Neuronal stem cell (in vitro differentiated cells): ENCODE measurements around the gene FSCN2.
A peak's percentile ranks its signal among the peaks of the same experiment; 100 is the strongest.

ENCODE experiments used
- DNase-seq: peaks from one replicate; pipeline ENCODE4 v3.0.0-alpha.2; 2013; ENCODE audit warnings: low spot score
- H2AFZ ChIP-seq: one replicate; pipeline ENCODE4 v1.6.1; 2013; ENCODE audit warnings: mild to moderate bottlenecking, low read length, inconsistent platforms
- H2AK5ac ChIP-seq: 2 replicates; pipeline ENCODE4 v1.6.1; 2013; ENCODE audit warnings: low read depth, mild to moderate bottlenecking, inconsistent platforms, low read length, moderate library complexity, mixed read lengths
- H2BK120ac ChIP-seq: 2 replicates; pipeline ENCODE4 v1.6.1; 2013; ENCODE audit warnings: low read depth, mild to moderate bottlenecking, inconsistent platforms, low read length, moderate library complexity, mixed read lengths
- H2BK12ac ChIP-seq: one replicate; pipeline ENCODE4 v1.6.1; 2013; ENCODE audit warnings: low read length, inconsistent platforms
- H2BK15ac ChIP-seq: 2 replicates; pipeline ENCODE4 v1.6.1; 2013; ENCODE audit warnings: mild to moderate bottlenecking, low read length, inconsistent platforms, mixed read lengths
- H2BK5ac ChIP-seq: one replicate; pipeline ENCODE4 v1.6.1; 2013; ENCODE audit warnings: inconsistent platforms, mild to moderate bottlenecking, low read length, moderate library complexity
- H3K14ac ChIP-seq: one replicate; pipeline ENCODE4 v1.6.1; 2013; ENCODE audit warnings: low read length, inconsistent platforms
- H3K18ac ChIP-seq: 2 replicates; pipeline ENCODE4 v1.6.1; 2013; ENCODE audit warnings: low read length, inconsistent platforms
- H3K23ac ChIP-seq: 2 replicates; pipeline ENCODE4 v1.6.1; 2013; ENCODE audit warnings: low read depth, mild to moderate bottlenecking, mixed read lengths, low read length, inconsistent platforms; ENCODE audit not compliant: poor library complexity
- H3K27ac ChIP-seq: replicated peaks from 3 replicates; pipeline ENCODE4 v1.5.1; 2013; ENCODE audit warnings: low read length, inconsistent platforms
- H3K27me3 ChIP-seq, 3 experiments: 2 replicates each; pipeline ENCODE4 v1.6.1; 2013; ENCODE audit warnings: low read length in 3 of 3, mild to moderate bottlenecking in 2 of 3, inconsistent platforms in 1 of 3, low read depth in 1 of 3, mixed read lengths in 1 of 3, moderate library complexity in 1 of 3; ENCODE audit not compliant: control insufficient read depth in 3 of 3, insufficient read depth in 3 of 3
- H3K36me3 ChIP-seq, 2 donors: replicated peaks in 1 of 2; 2 replicates each; pipeline ENCODE4 v1.6.1; 2013; ENCODE audit warnings: low read length in 2 of 2; ENCODE audit not compliant: control insufficient read depth in 2 of 2, insufficient read depth in 2 of 2
- H3K4ac ChIP-seq: 2 replicates; pipeline ENCODE4 v1.6.1; 2013; ENCODE audit warnings: inconsistent platforms, mild to moderate bottlenecking, low read length, moderate library complexity
- H3K4me1 ChIP-seq, 2 donors: 1 replicate in 1 of 2; 2 replicates in 1 of 2; pipeline ENCODE4 v1.6.1; 2013; ENCODE audit warnings: low read length in 2 of 2, low read depth in 1 of 2; ENCODE audit not compliant: control insufficient read depth in 2 of 2, insufficient read depth in 1 of 2
- H3K4me2 ChIP-seq: one replicate; pipeline ENCODE4 v1.6.1; 2013; ENCODE audit warnings: mild to moderate bottlenecking, low read length, inconsistent platforms; ENCODE audit not compliant: insufficient read depth, poor library complexity, severe bottlenecking
- H3K4me3 ChIP-seq, 2 donors: 2 replicates each; pipeline ENCODE4 v1.5.1; 2013; ENCODE audit warnings: low read length in 2 of 2, mild to moderate bottlenecking in 2 of 2, inconsistent platforms in 1 of 2, moderate library complexity in 1 of 2
- H3K79me1 ChIP-seq: one replicate; pipeline ENCODE4 v1.6.1; 2013; ENCODE audit warnings: low read depth, mild to moderate bottlenecking, inconsistent platforms, low read length, moderate library complexity
- H3K9ac ChIP-seq: one replicate; pipeline ENCODE4 v1.6.1; 2013; ENCODE audit warnings: mild to moderate bottlenecking, low read depth, low read length, inconsistent platforms; ENCODE audit not compliant: poor library complexity
- H3K9me3 ChIP-seq, 2 donors: replicated peaks in 1 of 2; 2 replicates each; pipeline versions ENCODE3 to v1.6.1; 2013; ENCODE audit warnings: low read length in 2 of 2, mild to moderate bottlenecking in 2 of 2, inconsistent platforms in 1 of 2, low read depth in 1 of 2, mixed read lengths in 1 of 2, moderate library complexity in 1 of 2; ENCODE audit not compliant: control insufficient read depth in 2 of 2, insufficient read depth in 1 of 2
- H4K8ac ChIP-seq: one replicate; pipeline ENCODE4 v1.6.1; 2013; ENCODE audit warnings: low read depth, mild to moderate bottlenecking, inconsistent platforms, low read length, moderate library complexity
- H4K91ac ChIP-seq: one replicate; pipeline ENCODE4 v1.6.1; 2013; ENCODE audit warnings: low read length, low read depth, mild to moderate bottlenecking, inconsistent platforms; ENCODE audit not compliant: poor library complexity
- whole genome bisulfite sequencing, 2 donors: extraction: QIAGEN DNeasy Blood & Tissue Kit; methylation state at CpG; one replicate each; pipeline ENCODE4 v1.1.7; 2013; ENCODE audit warnings: missing lambda C conversion rate in 2 of 2, mixed read lengths in 1 of 2; ENCODE audit not compliant: insufficient read length in 2 of 2, insufficient replicate concordance in 1 of 2; ENCODE audit errors: extremely low coverage in 2 of 2; 5-methylcytosine and 5-hydroxymethylcytosine counted together

FSCN2 gene

GRCh38 chr17:81580481-81580880 is 52.3 kb downstream of the FSCN2 start:
- peaks cover 17 to 95% of the 10 kb centered on the region in 2 donors for H3K36me3 ChIP-seq
- peak overlapping the region; percentile 25 for H3K23ac ChIP-seq
- no peak overlapping the region for H2BK15ac ChIP-seq
- no peak overlapping the region for H3K18ac ChIP-seq
- DNase-seq: no peak
- H3K27ac ChIP-seq: no peak overlapping the region
- H2AFZ ChIP-seq: no peak overlapping the region
- no peak overlapping the region for H3K14ac ChIP-seq
- peaks cover 3% of the 10 kb centered on the region for H3K79me1 ChIP-seq
- no peak overlapping the region for H3K4me2 ChIP-seq
- no peaks in the 10 kb centered on the region for H3K27me3 ChIP-seq
- H3K4me1 ChIP-seq: no peaks in the 10 kb centered on the region
- no peak overlapping the region for H3K4ac ChIP-seq
- no peak overlapping the region for H2AK5ac ChIP-seq
- H4K91ac ChIP-seq: no peak overlapping the region
- no peaks in the 10 kb centered on the region for H3K9me3 ChIP-seq
- H4K8ac ChIP-seq: no peak overlapping the region
- no peak overlapping the region for H3K9ac ChIP-seq
- no CpG with 5 or more reads among the region's 6 CpGs for WGBS, 2 donors
- H2BK12ac ChIP-seq: no peak overlapping the region
- no peak overlapping the region for H2BK5ac ChIP-seq
- no peak overlapping the region for H2BK120ac ChIP-seq
- no peak overlapping the region for H3K4me3 ChIP-seq

- no peak overlapping the region for H4K8ac ChIP-seq
- H3K23ac ChIP-seq: no peak overlapping the region
- H3K36me3 ChIP-seq: peaks cover 25 to 95% of the 10 kb centered on the region in 2 donors
- peaks cover 3% of the 10 kb centered on the region for H3K79me1 ChIP-seq
- no peaks in the 10 kb centered on the region for H3K9me3 ChIP-seq
- no peak overlapping the region for H3K4ac ChIP-seq
- H4K91ac ChIP-seq: no peak overlapping the region
- no peak overlapping the region for H3K4me2 ChIP-seq
- no peak overlapping the region for H3K27ac ChIP-seq
- no peak overlapping the region for H3K4me3 ChIP-seq
- H2AFZ ChIP-seq: no peak overlapping the region
- H3K18ac ChIP-seq: no peak overlapping the region
- no peak overlapping the region for H2BK12ac ChIP-seq
- no peak overlapping the region for H3K9ac ChIP-seq
- no peak overlapping the region for H3K14ac ChIP-seq
- no peak overlapping the region for H2BK5ac ChIP-seq
- WGBS, 2 donors: no CpG with 5 or more reads among the region's 8 CpGs
- H2BK15ac ChIP-seq: no peak overlapping the region
- no peaks in the 10 kb centered on the region for H3K4me1 ChIP-seq
- H2BK120ac ChIP-seq: no peak overlapping the region
- no peaks in the 10 kb centered on the region for H3K27me3 ChIP-seq
- H2AK5ac ChIP-seq: no peak overlapping the region
- DNase-seq: no peak
Observed at GRCh38 chr17:81581758-81582157, 53.6 kb downstream of the FSCN2 start.

- peaks cover 27 to 94% of the 10 kb centered on the region in 2 donors for H3K36me3 ChIP-seq
- no peak overlapping the region for H4K91ac ChIP-seq
- no peak overlapping the region for H3K27ac ChIP-seq
- H3K4ac ChIP-seq: no peak overlapping the region
- no peak overlapping the region for H3K14ac ChIP-seq
- H3K27me3 ChIP-seq: no peaks in the 10 kb centered on the region
- no CpG with 5 or more reads among the region's 5 CpGs for WGBS, 2 donors
- no peaks in the 10 kb centered on the region for H3K4me1 ChIP-seq
- no peak overlapping the region for H3K18ac ChIP-seq
- no peak overlapping the region for H2AK5ac ChIP-seq
- no peak overlapping the region for H3K9ac ChIP-seq
- no peak overlapping the region for H3K4me3 ChIP-seq
- no peak for DNase-seq
- no peak overlapping the region for H2AFZ ChIP-seq
- no peaks in the 10 kb centered on the region for H3K9me3 ChIP-seq
- no peak overlapping the region for H2BK12ac ChIP-seq
- peaks cover 3% of the 10 kb centered on the region for H3K79me1 ChIP-seq
- no peak overlapping the region for H4K8ac ChIP-seq
- H2BK5ac ChIP-seq: no peak overlapping the region
- no peak overlapping the region for H3K4me2 ChIP-seq
- no peak overlapping the region for H2BK15ac ChIP-seq
- no peak overlapping the region for H2BK120ac ChIP-seq
- H3K23ac ChIP-seq: no peak overlapping the region
Observed at GRCh38 chr17:81582341-81582740, 54.2 kb downstream of the FSCN2 start.

GRCh38 chr17:81582749-81583148 is 54.6 kb downstream of the FSCN2 start:
- H2AK5ac ChIP-seq: no peak overlapping the region
- H2BK12ac ChIP-seq: no peak overlapping the region
- H3K79me1 ChIP-seq: peaks cover 3% of the 10 kb centered on the region
- H3K4me1 ChIP-seq: no peaks in the 10 kb centered on the region
- DNase-seq: no peak
- no peaks in the 10 kb centered on the region for H3K27me3 ChIP-seq
- H3K9me3 ChIP-seq: no peaks in the 10 kb centered on the region
- H3K18ac ChIP-seq: no peak overlapping the region
- H4K8ac ChIP-seq: no peak overlapping the region
- no peak overlapping the region for H3K23ac ChIP-seq
- H4K91ac ChIP-seq: no peak overlapping the region
- no peak overlapping the region for H3K4me2 ChIP-seq
- no CpG with 5 or more reads among the region's 12 CpGs for WGBS, 2 donors
- H3K27ac ChIP-seq: no peak overlapping the region
- H3K14ac ChIP-seq: no peak overlapping the region
- no peak overlapping the region for H2BK5ac ChIP-seq
- H3K36me3 ChIP-seq: peaks cover 27 to 90% of the 10 kb centered on the region in 2 donors
- H2BK15ac ChIP-seq: no peak overlapping the region
- H3K9ac ChIP-seq: peak overlapping the region; percentile 7
- H3K4ac ChIP-seq: no peak overlapping the region
- H3K4me3 ChIP-seq: no peak overlapping the region
- H2BK120ac ChIP-seq: no peak overlapping the region
- H2AFZ ChIP-seq: no peak overlapping the region
